Retina (tissue), 1 donor: ENCODE measurements around the gene APBA2.

Experiments
- DNase-seq: peaks from one replicate; pipeline ENCODE4 v3.0.0-alpha.2; 2016

Gene APBA2

DNA sequence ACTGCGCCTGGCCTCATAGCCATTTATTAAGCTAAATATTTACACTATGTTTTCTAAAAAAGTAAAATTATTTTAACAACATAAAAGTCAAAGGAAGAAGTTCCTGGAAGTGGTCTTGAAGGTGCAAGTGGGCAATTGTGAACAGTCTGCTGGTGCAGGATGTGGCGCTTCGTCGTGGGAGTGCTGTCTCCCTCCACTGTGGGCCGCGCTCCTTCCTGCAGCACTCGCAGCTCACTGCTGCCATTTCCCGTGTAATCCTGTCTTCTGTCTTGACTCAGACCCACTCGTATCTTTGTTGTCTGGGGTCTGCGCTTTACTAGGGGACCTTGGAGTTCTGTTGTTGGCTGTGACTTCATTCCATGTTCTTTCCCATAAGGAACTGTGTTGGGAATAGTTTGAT, 56.3 kb downstream of the APBA2 start:
- DNase-seq = no peak

- DNase-seq = no peak
Observed at GRCh38 chr15:28942571-28942970, 56.8 kb downstream of the APBA2 start.

GRCh38 chr15:28943146-28943545, 57.4 kb downstream of the APBA2 start:
- no peak for DNase-seq

DNA sequence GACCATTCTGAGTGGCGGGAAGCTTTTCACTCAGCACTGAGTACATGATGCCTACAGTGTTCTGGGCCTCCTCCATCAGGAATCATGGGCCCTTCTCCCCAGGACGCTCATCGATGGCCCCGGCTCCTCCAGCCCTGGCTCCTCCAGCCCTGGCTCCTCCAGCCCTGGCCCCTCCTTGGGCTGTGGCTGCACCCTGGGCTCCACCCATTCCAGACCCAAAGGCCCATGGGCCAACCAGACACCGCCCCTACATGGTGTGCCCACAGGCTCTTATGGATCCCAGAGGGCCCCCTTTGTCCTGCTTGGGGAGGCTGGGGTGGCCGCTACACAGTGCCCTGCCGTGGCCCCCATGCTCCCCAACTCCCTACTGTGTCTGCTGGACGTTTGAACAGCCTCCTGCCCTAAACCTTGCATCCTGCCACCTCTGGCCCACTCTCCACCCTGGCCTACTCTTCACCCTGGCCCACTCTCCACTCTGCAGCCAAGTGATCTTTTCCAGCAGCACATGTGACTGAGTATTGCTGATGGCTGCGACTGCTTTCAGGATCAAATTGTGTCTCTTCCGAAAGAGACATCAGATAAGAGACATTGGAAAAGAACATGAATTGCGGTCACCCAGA, 57.9 kb downstream of the APBA2 start:
- no peak for DNase-seq

GRCh38 chr15:28944286-28944685, 58.5 kb downstream of the APBA2 start:
- DNase-seq = no peak

DNA sequence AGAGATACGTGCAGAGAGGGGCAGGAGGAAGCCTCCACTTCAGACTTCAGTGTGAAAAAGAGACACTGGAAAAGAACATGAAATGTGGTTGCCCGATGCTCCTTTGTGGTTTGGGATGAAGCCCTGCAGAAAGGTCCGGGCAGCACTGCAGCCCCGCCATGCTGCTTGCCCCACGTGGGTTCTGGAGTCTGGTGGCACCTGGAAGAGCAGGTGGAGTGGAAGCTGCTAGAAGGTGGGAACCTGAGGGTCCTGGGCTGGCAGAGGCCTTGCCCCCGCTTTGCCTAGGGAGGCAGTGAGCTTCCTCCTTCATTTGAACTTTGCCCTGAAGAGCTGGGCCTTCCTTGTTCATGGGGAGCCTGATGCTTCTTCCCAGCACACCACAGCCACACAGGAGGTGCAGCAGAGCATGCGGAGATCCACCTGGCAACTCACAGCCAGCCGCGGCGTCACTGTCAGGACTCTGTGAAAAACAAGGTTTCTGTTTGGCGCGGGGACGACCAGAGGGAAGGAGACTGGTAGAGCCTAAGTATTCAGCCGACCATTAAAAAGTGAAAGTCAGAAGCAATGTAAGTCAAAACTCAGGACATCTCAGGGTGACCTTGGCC, 59.0 kb downstream of the APBA2 start:
- DNase-seq = no peak

GRCh38 chr15:28945626-28946230, 60.0 kb downstream of the APBA2 start:
- DNase-seq = no peak

DNA sequence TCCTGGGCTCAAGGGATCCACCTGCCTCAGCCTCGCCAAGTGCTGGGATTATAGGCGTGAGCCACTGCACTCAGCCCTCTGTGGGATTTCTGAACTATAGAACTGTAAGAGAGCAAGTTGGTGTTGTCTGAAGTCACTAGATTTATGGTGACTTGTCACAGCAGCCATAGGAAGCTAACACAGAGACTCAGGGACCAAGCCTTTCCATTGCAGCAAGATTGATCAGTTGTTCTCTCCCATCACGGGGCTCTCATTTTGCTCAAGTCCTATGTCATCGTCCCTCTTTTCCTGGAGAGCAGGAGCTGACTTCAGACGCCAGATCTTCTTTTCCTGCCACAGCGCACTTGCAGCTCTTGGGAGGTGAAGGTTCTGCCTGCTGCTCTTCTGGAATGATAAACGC, 61.0 kb downstream of the APBA2 start:
- no peak for DNase-seq

- no peak for DNase-seq
Observed at GRCh38 chr15:28947221-28947674, 61.5 kb downstream of the APBA2 start.

- DNase-seq = no peak
Observed at GRCh38 chr15:28948036-28948435, 62.3 kb downstream of the APBA2 start.

GRCh38 chr15:28950916-28951315, 65.1 kb downstream of the APBA2 start:
- DNase-seq = no peak

GRCh38 chr15:28952666-28953491, 67.1 kb downstream of the APBA2 start:
- DNase-seq = peak; percentile 60

DNA sequence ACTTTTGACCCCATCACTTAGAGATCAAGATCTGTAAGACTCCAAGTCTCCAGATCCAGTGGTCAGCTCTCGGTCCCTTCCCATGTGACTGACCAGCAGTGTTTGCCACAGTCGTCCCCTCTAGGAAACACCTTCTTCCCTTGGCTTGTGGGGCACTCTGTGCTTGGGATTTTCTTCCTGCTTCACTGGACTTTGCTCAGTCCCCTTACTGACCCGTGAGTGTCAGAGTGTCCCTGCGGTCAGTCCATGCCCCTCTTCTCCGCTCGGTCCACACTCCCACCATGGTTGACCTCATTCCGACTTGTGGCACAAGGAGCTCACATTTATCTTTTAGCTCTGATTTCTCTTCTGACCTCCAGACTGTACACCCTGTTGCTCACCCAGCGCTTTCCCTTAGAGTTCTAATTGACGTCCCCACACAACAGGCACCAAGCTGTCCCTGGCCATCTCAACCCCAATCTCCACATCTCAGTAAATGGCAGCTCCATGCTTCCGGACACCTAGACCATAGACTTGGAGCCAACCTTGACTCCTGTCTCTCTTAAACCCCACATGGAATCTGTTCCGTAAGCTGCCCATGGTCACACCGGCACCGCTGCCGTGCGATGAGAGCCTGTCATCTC, 67.9 kb downstream of the APBA2 start:
- DNase-seq = no peak

- no peak for DNase-seq
Observed at GRCh38 chr15:28954466-28955159, 68.8 kb downstream of the APBA2 start.

- no peak for DNase-seq
Observed at GRCh38 chr15:28955160-28955992, 69.6 kb downstream of the APBA2 start.

- no peak for DNase-seq
Observed at GRCh38 chr15:28955993-28956421, 70.2 kb downstream of the APBA2 start.

DNA sequence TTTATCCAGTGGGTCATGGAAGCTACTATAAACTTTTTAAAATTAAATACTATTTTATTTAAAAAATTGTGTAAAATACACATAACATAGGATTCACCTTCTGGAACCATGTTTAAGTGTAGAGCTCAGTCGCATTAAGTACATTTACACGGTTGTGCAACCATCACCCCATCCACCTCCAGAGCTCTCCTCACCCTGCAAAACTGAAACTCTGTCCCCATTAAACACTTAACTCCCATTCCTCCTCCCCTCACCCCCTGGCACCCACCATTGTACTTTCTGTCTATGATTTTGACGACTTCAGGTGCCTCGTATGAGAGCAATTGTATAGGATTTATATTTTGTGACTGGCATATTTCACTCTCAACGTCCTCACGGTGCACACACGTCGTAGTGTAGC, 70.7 kb downstream of the APBA2 start:
- DNase-seq = no peak

- DNase-seq = no peak
Observed at GRCh38 chr15:28957606-28958498, 72.1 kb downstream of the APBA2 start.

DNA sequence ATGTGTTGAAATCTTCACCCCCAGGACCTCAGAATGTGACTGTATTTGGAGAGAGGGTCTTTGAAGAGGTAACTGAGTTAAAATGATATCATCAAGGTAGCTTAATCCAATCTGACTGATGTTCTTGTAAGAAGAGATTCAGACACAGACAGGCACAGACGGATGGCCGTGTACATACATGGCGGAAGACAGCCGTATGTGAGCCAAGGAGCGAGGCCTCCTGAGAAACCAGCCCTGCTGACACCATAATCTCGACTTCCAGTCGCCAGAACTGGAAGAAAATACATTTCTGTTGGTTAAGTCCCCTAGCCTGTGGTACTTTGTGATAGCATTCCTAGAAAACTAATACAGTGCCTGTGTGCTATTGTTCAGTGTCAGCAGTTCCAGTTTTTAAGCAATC, 73.6 kb downstream of the APBA2 start:
- no peak for DNase-seq

DNA sequence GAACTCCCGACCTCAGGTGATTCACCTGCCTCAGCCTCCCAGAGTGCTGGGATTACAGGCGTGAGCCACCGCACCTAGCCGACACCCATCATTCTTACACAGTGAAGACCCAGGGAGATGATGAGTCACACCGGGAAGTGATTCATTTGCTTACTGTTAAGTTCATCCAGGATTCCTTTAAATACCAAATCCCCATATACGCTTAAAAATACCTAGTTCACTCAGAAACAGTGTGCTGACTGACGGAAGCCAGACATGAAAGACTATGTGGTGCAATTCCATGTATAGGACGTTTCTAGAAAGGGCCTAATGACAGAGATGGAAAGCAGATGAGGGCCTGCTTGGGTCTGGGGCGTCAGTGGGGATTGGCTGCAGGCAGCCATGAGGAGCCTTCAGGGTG, 75.2 kb downstream of the APBA2 start:
- no peak for DNase-seq
